C4-2B (cell line): ENCODE measurements around the gene LIAS.
"Not testable (repeated sequence)": the region's sequence is repeated elsewhere in the genome, so short reads cannot be mapped to it uniquely, and the experiment has no call there.

Experiments
- CTCF ChIP-seq: fragments of 450-650 bp; conservative IDR thresholded peaks from 2 replicates; pipeline ENCODE4 v1.5.1; 2017; ENCODE audit warnings: mild to moderate bottlenecking
- ZFX ChIP-seq: fragments of 450-650 bp; IDR thresholded peaks from 2 replicates; pipeline ENCODE4 v1.6.1; 2017

- not testable (repeated sequence) for TF ChIP-seq CTCF, ZFX
Measured at GRCh38 chr4:39502664-39503035, 43.8 kb downstream of the LIAS start.
